T-helper 1 cell (primary cell): ENCODE data around the gene EPM2AIP1.

Source experiments
- DNase-seq, 5 donors: peaks; one replicate each; pipeline ENCODE4 v3.0.0-alpha.2; 2012 to 2020

EPM2AIP1 gene

DNA sequence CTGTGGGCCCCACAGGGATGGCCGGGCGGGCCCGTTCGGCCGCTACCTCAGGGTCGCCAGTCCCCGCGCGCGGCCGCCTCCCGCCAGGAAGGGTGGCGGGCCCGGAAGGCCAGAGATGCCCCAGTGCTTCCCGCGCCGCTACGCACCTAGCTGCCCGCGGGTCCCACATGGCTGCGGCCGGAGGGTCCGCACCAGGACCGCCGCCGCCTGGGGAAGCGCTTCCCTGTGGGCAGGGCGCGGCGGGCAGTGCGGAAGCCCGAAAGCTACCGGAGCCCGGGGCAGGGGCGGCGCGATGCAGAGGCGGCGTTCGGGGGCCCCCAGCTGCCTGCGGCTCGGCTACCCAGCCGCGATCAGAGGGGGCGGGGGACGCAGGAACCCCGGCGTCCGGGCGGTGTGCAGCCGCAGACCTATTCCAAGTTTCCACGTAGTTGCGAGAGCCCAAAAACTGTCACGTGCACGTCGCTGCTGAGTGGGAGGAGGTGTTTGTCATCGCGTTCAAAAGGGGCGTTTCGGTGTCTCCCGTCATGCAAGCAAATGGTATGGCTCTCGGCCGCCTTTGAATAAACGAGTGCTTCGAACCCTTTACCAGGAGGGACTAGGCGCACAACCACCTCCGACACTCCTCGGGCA lies 48.2 kb downstream of the EPM2AIP1 start, which contains the start of gene TRANK1:
TRANK1 (minus strand) TSS at position 414 of the 630 bp plus-strand sequence; CDS start at position 169, 245 bp downstream.
- peak; percentile 58 to 78 (median 71) for DNase-seq

DNA sequence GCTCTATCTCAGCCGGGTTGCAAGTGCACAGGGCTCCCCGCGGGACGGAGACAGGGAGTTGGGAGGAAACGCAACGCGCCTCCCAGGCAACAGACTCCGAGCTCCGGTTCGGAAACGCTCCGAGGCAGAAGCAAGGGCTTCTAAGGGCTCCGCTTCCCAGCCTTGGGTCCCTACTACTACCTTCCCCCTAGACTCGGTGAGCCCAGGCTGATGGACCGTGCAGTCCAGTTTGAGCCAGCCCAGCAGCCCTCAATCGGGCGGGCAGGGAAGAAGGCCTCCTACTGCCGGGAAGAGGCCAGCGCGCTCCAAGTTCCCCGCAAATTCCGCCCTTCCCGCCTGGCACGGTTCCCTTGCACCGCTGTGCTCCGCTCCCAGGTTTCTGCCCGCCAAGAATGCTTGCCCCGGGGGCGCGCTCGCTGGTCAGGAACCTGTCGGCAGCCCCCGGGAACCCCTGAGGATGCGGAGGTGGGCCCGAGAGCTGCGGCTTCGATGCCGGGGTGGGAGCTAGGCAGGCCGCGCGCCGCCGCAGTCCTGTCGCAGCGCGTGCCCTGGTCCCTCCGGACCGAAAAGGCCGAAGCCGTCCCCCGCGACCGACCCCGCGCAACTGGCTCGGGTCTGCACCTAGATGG lies 48.8 kb downstream of the EPM2AIP1 start:
- peak in 2 of 5 donors; percentile 10 to 20 for DNase-seq

DNA sequence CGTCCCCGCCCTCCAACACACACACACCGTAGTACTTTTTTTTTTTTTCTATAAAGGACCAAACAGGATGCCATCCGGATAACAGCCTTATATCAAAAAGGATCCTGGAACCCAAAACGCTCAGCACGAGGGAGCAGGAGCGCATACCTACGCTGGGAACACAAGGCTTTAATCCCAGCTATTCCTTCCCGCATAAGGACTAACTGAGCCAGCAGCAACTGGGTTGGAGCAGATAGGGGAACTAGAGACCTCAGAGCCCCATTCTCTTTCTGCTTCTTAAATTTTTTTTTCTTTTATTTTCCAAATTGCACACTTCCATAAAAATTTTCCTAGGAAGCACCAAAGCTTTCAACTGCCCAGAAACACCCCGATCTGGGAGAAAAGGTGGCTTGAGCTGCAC lies 49.3 kb downstream of the EPM2AIP1 start:
- no peak for DNase-seq

DNA sequence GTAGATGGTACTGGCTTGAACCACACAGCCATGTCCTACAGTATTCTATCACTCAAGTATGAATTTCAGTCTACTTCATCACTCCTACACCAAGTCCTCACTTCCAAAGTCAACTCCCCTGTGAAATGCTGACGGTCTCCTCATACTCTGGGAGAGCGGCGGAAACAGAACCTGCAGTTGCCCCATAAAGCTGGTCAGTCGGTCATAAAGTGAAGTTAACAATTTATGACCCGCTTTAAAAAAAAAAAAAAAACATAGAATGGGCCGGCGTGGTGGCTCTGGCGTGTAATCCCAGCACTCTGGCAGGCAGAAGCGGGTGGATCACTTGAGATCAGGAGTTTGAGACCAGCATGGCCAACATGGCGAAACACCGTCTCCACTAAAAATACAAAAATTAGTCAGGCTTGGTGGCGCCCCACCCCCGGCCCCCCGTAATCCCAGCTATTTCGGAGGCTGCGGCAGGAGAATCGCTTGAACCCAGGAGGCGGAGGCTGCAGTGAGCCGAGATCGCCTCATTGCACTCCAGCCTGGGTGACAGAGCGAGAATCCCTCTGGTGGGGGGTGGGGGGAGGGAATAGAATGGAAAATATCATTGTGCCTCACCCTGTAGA lies 50.2 kb downstream of the EPM2AIP1 start:
- DNase-seq: no peak

DNA sequence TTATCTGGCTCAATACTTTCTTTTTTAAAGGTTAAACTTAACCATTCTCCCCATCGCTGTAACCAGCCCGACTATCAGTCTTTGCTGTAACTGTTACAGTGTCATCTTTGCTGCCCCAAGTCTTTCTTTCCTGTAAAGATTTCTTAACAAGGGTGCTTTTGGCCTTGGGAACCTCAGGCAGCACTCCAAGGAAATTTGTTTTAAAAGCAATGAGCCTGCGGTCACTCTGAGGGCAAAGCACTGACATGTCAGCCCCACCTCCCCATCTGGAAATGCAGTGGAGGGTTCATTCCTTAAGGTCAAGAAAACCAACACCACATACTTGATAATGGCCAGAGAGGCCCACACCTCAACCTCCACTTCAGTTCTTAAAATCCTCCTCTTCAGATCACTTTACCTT lies 51.3 kb downstream of the EPM2AIP1 start:
- DNase-seq: no peak

DNA sequence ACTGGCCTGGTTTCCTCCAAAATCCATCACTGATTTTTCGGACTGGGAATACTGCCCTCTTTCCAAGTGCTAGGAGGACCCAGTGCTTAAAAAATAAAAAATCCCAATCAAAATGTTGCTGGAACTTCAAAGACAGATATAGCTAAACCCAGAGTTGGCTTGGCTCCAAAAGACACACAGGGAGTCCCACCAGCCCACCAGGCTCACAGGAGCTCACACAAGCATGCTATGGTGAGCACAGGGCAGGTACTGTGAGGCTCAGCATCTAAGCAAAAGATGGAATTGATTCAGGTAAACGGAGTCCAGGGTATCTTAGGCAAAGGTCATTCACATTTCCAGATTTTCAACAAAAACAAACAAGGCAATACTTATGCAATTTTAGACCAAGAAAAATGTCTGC lies 51.8 kb downstream of the EPM2AIP1 start:
- DNase-seq: no peak

DNA sequence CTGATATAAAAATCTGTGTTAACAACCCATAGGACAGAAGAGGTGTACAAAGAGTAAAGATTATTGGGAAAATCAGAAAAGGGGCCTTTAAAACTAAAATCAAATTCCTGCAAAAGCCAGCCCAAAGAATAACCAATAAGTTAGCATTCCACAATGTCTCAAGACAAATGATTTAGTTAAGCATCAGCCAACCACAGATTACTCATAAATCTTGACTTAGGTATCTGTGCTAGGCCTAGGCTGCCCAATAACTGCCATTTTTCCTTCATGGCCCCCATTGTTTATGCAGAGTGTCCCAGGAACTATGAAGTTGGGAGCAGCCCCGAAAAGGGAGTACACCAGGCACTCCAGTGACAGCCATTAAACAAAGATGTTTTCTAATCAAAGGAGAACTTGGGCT lies 55.4 kb downstream of the EPM2AIP1 start:
- no peak for DNase-seq
